ENCODE data around the gene PIK3AP1.

GRCh38 chr10:96753956-96754355 lies 33.6 kb upstream of the PIK3AP1 start:
- no peak for TF ChIP-seq CTCF (IDR thresholded peaks at IDR 0.05; ENCODE audit: insufficient read depth, low read length, poor library complexity, severe bottlenecking)
- no peak for TF ChIP-seq EZH2phosphoT487 (conservative IDR thresholded peaks at IDR 0.05; ENCODE audit: low read length)
